T1000 (cell line): Measurements from ENCODE around the gene KLHL26.

ENCODE experiments used
- DNase-seq: peaks from one replicate; lab custom pipeline; 2025; ENCODE audit warnings: mixed read lengths; lab: John Stamatoyannopoulos, UW

KLHL26 gene

GRCh38 chr19:18612772-18613588 is 23.8 kb upstream of the KLHL26 start, which contains the start of gene TMEM59L:
Gene TMEM59L, plus strand, starts transcription at chr19:18612870. Its CDS starts 89 bp downstream, at chr19:18612959.
- no peak for DNase-seq

- DNase-seq, result no peak
These were observed 23.1 kb upstream of the KLHL26 start for GRCh38 chr19:18613589-18614234.

GRCh38 chr19:18616023-18616422 is 20.8 kb upstream of the KLHL26 start:
- DNase-seq, result no peak

- DNase-seq, result no peak
These were observed 19.3 kb upstream of the KLHL26 start for GRCh38 chr19:18617562-18617961.

GRCh38 chr19:18618236-18618635 is 18.6 kb upstream of the KLHL26 start:
- DNase-seq, result no peak

- no peak for DNase-seq
These were observed 16.5 kb upstream of the KLHL26 start for GRCh38 chr19:18620311-18620710.

GRCh38 chr19:18620902-18621301 is 15.9 kb upstream of the KLHL26 start:
- DNase-seq, result no peak

GRCh38 chr19:18626906-18627305 is 9.9 kb upstream of the KLHL26 start:
- no peak for DNase-seq

- DNase-seq, result no peak
These were observed 7.4 kb upstream of the KLHL26 start for GRCh38 chr19:18629166-18630088.

- no peak for DNase-seq
These were observed 3.5 kb upstream of the KLHL26 start for GRCh38 chr19:18633321-18633720.

GRCh38 chr19:18634612-18635297 is 2.1 kb upstream of the KLHL26 start:
- no peak for DNase-seq

GRCh38 chr19:18635831-18636182 is 1.0 kb upstream of the KLHL26 start:
- DNase-seq, result no peak

GRCh38 chr19:18636183-18636968 is 452 bp upstream of the KLHL26 start:
- peak; percentile 96 for DNase-seq

- DNase-seq, result no peak
These were observed 1.1 kb downstream of the KLHL26 start for GRCh38 chr19:18637673-18638630.

- DNase-seq, result no peak
These were observed 2.9 kb downstream of the KLHL26 start for GRCh38 chr19:18639706-18640243.

- no peak for DNase-seq
These were observed 7.6 kb downstream of the KLHL26 start for GRCh38 chr19:18644196-18645034.

GRCh38 chr19:18645035-18645511 is 8.2 kb downstream of the KLHL26 start:
- no peak for DNase-seq
